HAP-1 (cell line): Measurements from ENCODE around the gene BEX1.
"Not testable (repeated sequence)": the region's sequence is repeated elsewhere in the genome, so short reads cannot be mapped to it uniquely, and the experiment has no call there.

Experiments
- DNase-seq, 2 experiments: peaks; one replicate each; pipeline ENCODE4 v3.0.0-alpha.2; 2016 to 2020; ENCODE audit warnings: low spot score in 2 of 2
- H3K27me3 ChIP-seq: fragments of 250-450 bp; sonication (Bioruptor Pico); 2 replicates; pipeline ENCODE4 v1.5.1; 2020; ENCODE audit warnings: low read depth, mild to moderate bottlenecking, moderate library complexity
- H3K36me3 ChIP-seq: fragments of 250-450 bp; sonication (Bioruptor Pico); replicated peaks from 2 replicates; pipeline ENCODE4 v1.5.1; 2020; ENCODE audit warnings: mild to moderate bottlenecking
- H3K4me1 ChIP-seq: fragments of 250-450 bp; sonication (Bioruptor Pico); 2 replicates; pipeline ENCODE4 v1.5.1; 2020; ENCODE audit warnings: mild to moderate bottlenecking
- H3K4me3 ChIP-seq: fragments of 250-450 bp; sonication (Bioruptor Pico); 2 replicates; pipeline ENCODE4 v1.5.1; 2020; ENCODE audit warnings: mild to moderate bottlenecking, moderate library complexity
- H3K9me3 ChIP-seq: fragments of 250-450 bp; sonication (Bioruptor Pico); 2 replicates; pipeline ENCODE4 v1.5.1; 2020; ENCODE audit warnings: mild to moderate bottlenecking, moderate library complexity
- in situ Hi-C: fragments of 300-500 bp; cut with MboI; formaldehyde crosslinking; loops from 3 replicates; pipeline ENCODE4 v1.14.3; 2020; ENCODE audit warnings: low sequenced_read_pairs, inconsistent platforms, mixed read lengths

The BEX1 gene

GRCh38 chrX:103063191-103063845 is 653 bp downstream of the BEX1 start:
- H3K4me3 ChIP-seq: no peak overlapping the region
- no peaks in the 10 kb centered on the region for H3K36me3 ChIP-seq
- no peaks in the 10 kb centered on the region for H3K4me1 ChIP-seq
- no peaks in the 10 kb centered on the region for H3K27me3 ChIP-seq
- no peaks in the 10 kb centered on the region for H3K9me3 ChIP-seq
- in situ Hi-C loops: no loop called here
- DNase-seq: no peak

GRCh38 chrX:103061486-103061885 is 2.5 kb downstream of the BEX1 start:
- Histone ChIP-seq H3K4me3 (no peak overlapping the region), H3K4me1 (no peaks in the 10 kb centered on the region), H3K9me3 (no peaks in the 10 kb centered on the region), H3K36me3 (no peaks in the 10 kb centered on the region), H3K27me3 (no peaks in the 10 kb centered on the region)
- DNase-seq: no peak
- in situ Hi-C loops: no loop called here

GRCh38 chrX:103056902-103057301 is 7.1 kb downstream of the BEX1 start:
- DNase-seq: no peak
- Histone ChIP-seq H3K36me3 (no peaks in the 10 kb centered on the region), H3K9me3 (no peaks in the 10 kb centered on the region), H3K4me3 (no peak overlapping the region), H3K27me3 (no peaks in the 10 kb centered on the region), H3K4me1 (no peaks in the 10 kb centered on the region)
- in situ Hi-C loops: no loop called here

GRCh38 chrX:103052625-103053024 is 11.3 kb downstream of the BEX1 start:
- H3K4me1 ChIP-seq: no peaks in the 10 kb centered on the region
- H3K27me3 ChIP-seq: no peaks in the 10 kb centered on the region
- no peaks in the 10 kb centered on the region for H3K9me3 ChIP-seq
- no peak overlapping the region for H3K4me3 ChIP-seq
- DNase-seq: no peak
- in situ Hi-C loops: no loop called here
- no peaks in the 10 kb centered on the region for H3K36me3 ChIP-seq

- Histone ChIP-seq H3K27me3 (no peaks in the 10 kb centered on the region), H3K9me3 (no peaks in the 10 kb centered on the region), H3K36me3 (no peaks in the 10 kb centered on the region), H3K4me3 (no peak overlapping the region), H3K4me1 (no peaks in the 10 kb centered on the region)
- DNase-seq: no peak
- in situ Hi-C loops: no loop called here
Observed at GRCh38 chrX:103051260-103051789, 12.6 kb downstream of the BEX1 start.

GRCh38 chrX:103033371-103033770 is 30.6 kb downstream of the BEX1 start:
- H3K9me3 ChIP-seq, H3K36me3 ChIP-seq, H3K27me3 ChIP-seq, DNase-seq, H3K4me1 ChIP-seq, in situ Hi-C loops, H3K4me3 ChIP-seq: not testable (repeated sequence)

- Histone ChIP-seq H3K4me3 (no peak overlapping the region), H3K36me3 (no peaks in the 10 kb centered on the region), H3K9me3 (no peaks in the 10 kb centered on the region), H3K27me3 (no peaks in the 10 kb centered on the region), H3K4me1 (no peaks in the 10 kb centered on the region)
- DNase-seq: no peak
- in situ Hi-C loops: no loop called here
Observed at GRCh38 chrX:103017542-103017941, 46.4 kb downstream of the BEX1 start.

GRCh38 chrX:103012945-103013344 is 51.0 kb downstream of the BEX1 start:
- no peaks in the 10 kb centered on the region for H3K4me1 ChIP-seq
- no peak overlapping the region for H3K4me3 ChIP-seq
- no peaks in the 10 kb centered on the region for H3K27me3 ChIP-seq
- DNase-seq: no peak
- H3K36me3 ChIP-seq: no peaks in the 10 kb centered on the region
- no peaks in the 10 kb centered on the region for H3K9me3 ChIP-seq
- in situ Hi-C loops: no loop called here
